Psoas muscle (tissue), 8 donors: ENCODE results near the gene ZNF410. TPM values are rescaled to one million over a fixed set of nuclear protein-coding genes. Genes with fewer than 3 reads are reported as not detected.

Experiments used
- ATAC-seq, 4 donors: fragments of 200-7000 bp; cut with Tn5 transposase; one replicate each; pipeline ENCODE4 v1.9.1; 2020; ENCODE audit warnings: moderate library complexity in 3 of 4, mild to moderate bottlenecking in 2 of 4
- DNase-seq, 2 donors: peaks; one replicate each; pipeline ENCODE4 v3.0.0-alpha.2; 2020
- H3K27ac ChIP-seq: fragments of 200-600 bp; one replicate; pipeline ENCODE4 v1.8.0; 2022
- H3K27me3 ChIP-seq, 3 donors: fragments of 200-600 bp in 1 of 3; one replicate each; pipeline versions ENCODE4 v1.6.1 to v1.8.0; 2013 to 2022; ENCODE audit warnings: low read length in 2 of 3, mild to moderate bottlenecking in 2 of 3, moderate library complexity in 1 of 3; ENCODE audit not compliant: insufficient read depth in 3 of 3
- H3K36me3 ChIP-seq, 2 donors: fragments of 200-600 bp in 1 of 2; one replicate each; pipeline versions ENCODE4 v1.6.1 to v1.8.0; 2013 to 2022; ENCODE audit warnings: low read depth in 1 of 2, mild to moderate bottlenecking in 1 of 2, moderate library complexity in 1 of 2; ENCODE audit not compliant: insufficient read depth in 1 of 2
- H3K4me1 ChIP-seq: fragments of 200-600 bp; one replicate; pipeline ENCODE4 v1.8.0; 2022
- H3K4me3 ChIP-seq: fragments of 200-600 bp; one replicate; pipeline ENCODE4 v1.8.0; 2022; ENCODE audit warnings: mild to moderate bottlenecking
- H3K9me3 ChIP-seq: fragments of 200-600 bp; one replicate; pipeline ENCODE4 v1.8.0; 2022
- CTCF ChIP-seq: fragments of 200-600 bp; IDR thresholded peaks from one replicate; pipeline ENCODE4 v1.8.0; 2022; ENCODE audit warnings: antibody characterized with exemption
- WGBS, 3 donors: extraction: QIAGEN DNeasy Blood & Tissue Kit; methylation state at CpG; one replicate each; pipeline versions ENCODE4 v1.1.6 to v1.1.7; 2013; 5-methylcytosine and 5-hydroxymethylcytosine counted together
- intact Hi-C, 2 donors: fragments of 100-400 bp; cut with DNase I; formaldehyde crosslinking; loops; one replicate each; pipeline versions ENCODE4 v1.11.0 to v1.14.2; 2022
- polyA plus RNA-seq, 3 donors: library from polyadenylated mRNA; stranded (reverse); fragments of 200-250 nt; gene quantifications; one replicate each; pipeline ENCODE4 v1.2.3, GENCODE V29; 2013
- total RNA-seq, 4 donors: library from RNA; stranded (reverse); fragmentation: NEBNext Ultra II Directional in 2 of 4; extraction: Animal tissue kit (Norgen Biotek cat#: 25700) in 2 of 4; gene quantifications; one replicate each; pipeline versions ENCODE4 v1.2.1 to v1.2.4, GENCODE V29; 2021 to 2023
- donor health status: healthy with polysubstance abuse.
- donor health status: DM: no; HTN: no; CAD: no; lungs with moderate emphysema.
- donor health status: Bipolar disorder and iron deficiency.
- donor health status: healthy.
- donor health status: DM: yes; HTN: yes; CAD: no.
- donor health status: DM: no; HTN: no; CAD: no.
- donor health status: DM: no; HTN: no; CAD: no.
- donor health status: DM: yes; HTN: yes; CAD: no.

ZNF410 gene
- total and polyA plus RNA-seq, 7 donors: 13.1 to 40.6 (median 21.4) TPM

GRCh38 chr14:73953731-73954130, 67.1 kb downstream of the ZNF410 start:
- no peaks in the 10 kb centered on the region for H3K27me3 ChIP-seq
- H3K36me3 ChIP-seq: peaks cover 6 to 64% of the 10 kb centered on the region in 2 donors
- H3K27ac ChIP-seq: no peak overlapping the region
- 57 to 61% (median 57%) methylated on average over 1 of the region's 1 CpG for WGBS, 3 donors
- ATAC-seq (no peak), DNase-seq (no peak)
- no peaks in the 10 kb centered on the region for H3K9me3 ChIP-seq
- TF ChIP-seq CTCF: no peak
- H3K4me1 ChIP-seq: peaks cover 16% of the 10 kb centered on the region
- H3K4me3 ChIP-seq: no peak overlapping the region
- intact Hi-C loops: no loop called here

- WGBS, 3 donors: 80 to 87% (median 83%) methylated on average over 5 of the region's 5 CpGs
- DNase-seq: no peak
- TF ChIP-seq CTCF: no peak
Observed at GRCh38 chr14:73955674-73956073, 69.0 kb downstream of the ZNF410 start.

GRCh38 chr14:73958591-73958990, 71.9 kb downstream of the ZNF410 start:
- Histone ChIP-seq H3K27ac (peak overlapping the region; percentile 65), H3K27me3 (no peaks in the 10 kb centered on the region)
- peak; percentile 70 to 84 (median 80) for ATAC-seq

More at GRCh38 chr14:73955674-73956073, 69.0 kb downstream of the ZNF410 start:
- ATAC-seq: no peak
- Histone ChIP-seq H3K9me3 (no peaks in the 10 kb centered on the region), H3K36me3 (peaks cover 15 to 83% of the 10 kb centered on the region in 2 donors), H3K27ac (no peak overlapping the region), H3K4me3 (no peak overlapping the region), H3K4me1 (peaks cover 28% of the 10 kb centered on the region), H3K27me3 (no peaks in the 10 kb centered on the region)
- intact Hi-C loops: no loop called here

GRCh38 chr14:73961192-73961591, 74.5 kb downstream of the ZNF410 start:
- no peak for ATAC-seq
- no peak overlapping the region for H3K27ac ChIP-seq

More at GRCh38 chr14:73958591-73958990, 71.9 kb downstream of the ZNF410 start:
- TF ChIP-seq CTCF: no peak
- H3K4me3 ChIP-seq: no peak overlapping the region
- intact Hi-C loops: no loop called here
- no peaks in the 10 kb centered on the region for H3K9me3 ChIP-seq
- H3K36me3 ChIP-seq: peaks cover 18 to 99% of the 10 kb centered on the region in 2 donors
- no peak for DNase-seq
- peaks cover 22% of the 10 kb centered on the region for H3K4me1 ChIP-seq

More at GRCh38 chr14:73961192-73961591, 74.5 kb downstream of the ZNF410 start:
- H3K9me3 ChIP-seq: no peaks in the 10 kb centered on the region
- peaks cover 22% of the 10 kb centered on the region for H3K4me1 ChIP-seq
- no peaks in the 10 kb centered on the region for H3K27me3 ChIP-seq
- TF ChIP-seq CTCF: no peak
- 74 to 82% (median 79%) methylated on average over 12 of the region's 12 CpGs for WGBS, 3 donors
- peaks cover 25 to 96% of the 10 kb centered on the region in 2 donors for H3K36me3 ChIP-seq
- no peak for DNase-seq
- intact Hi-C loops: no loop called here
- no peak overlapping the region for H3K4me3 ChIP-seq
